SK-N-SH (cell line): ENCODE data around the gene AIF1L. TPM values are rescaled to one million over a fixed set of nuclear protein-coding genes. Genes with fewer than 3 reads are reported as not detected.

Experiments
- CTCF ChIA-PET: fragments of 300-600, 350-600 bp; formaldehyde crosslinking; extraction: SDS; loops from one replicate; lab custom pipeline; 2021; lab: Yijun Ruan, JAX
- POLR2A ChIA-PET: fragments of 350-600 bp; sonication (Branson Sonifier 250); formaldehyde crosslinking; extraction: SDS; loops from one replicate; lab custom pipeline; 2020; ENCODE audit warnings: antibody characterized with exemption, inconsistent platforms; lab: Yijun Ruan, JAX
- DNase-seq: peaks from one replicate; pipeline ENCODE4 v3.0.0; 2012
- H2AFZ ChIP-seq: fragments of 200-600 bp; sonication (generic); 2 replicates; pipeline ENCODE4 v1.8.1; 2016; ENCODE audit warnings: antibody characterized with exemption, mild to moderate bottlenecking, low read depth
- H3F3A ChIP-seq: fragments of 200-600 bp; sonication (generic); replicated peaks from 2 replicates; pipeline ENCODE3; 2016; ENCODE audit warnings: antibody characterized with exemption, mild to moderate bottlenecking; ENCODE audit not compliant: insufficient read depth
- H3K27ac ChIP-seq, 2 experiments: fragments of 200-500 bp in 1 of 2; fragments of 200-600 bp in 1 of 2; sonication (Bioruptor generic) in 1 of 2; sonication (generic), shearing (Covaris generic) in 1 of 2; 2 replicates each; pipeline versions ENCODE4 v1.5.1 to v1.6.1; 2014 to 2016; ENCODE audit warnings: low read depth in 2 of 2, inconsistent platforms in 1 of 2, low read length in 1 of 2, mild to moderate bottlenecking in 1 of 2, mixed read lengths in 1 of 2
- H3K27me3 ChIP-seq: fragments of 200-600 bp; sonication (generic), shearing (Covaris generic); 2 replicates; pipeline ENCODE4 v1.6.1; 2016; ENCODE audit warnings: mixed run types; ENCODE audit not compliant: insufficient read depth
- H3K36me3 ChIP-seq, 2 experiments: fragments of 200-500 bp in 1 of 2; fragments of 200-600 bp in 1 of 2; sonication (Bioruptor generic) in 1 of 2; sonication (generic) in 1 of 2; replicated peaks in 1 of 2; 2 replicates each; pipeline versions ENCODE3 to v1.5.1; 2014 to 2016; ENCODE audit warnings: low read length in 1 of 2, mild to moderate bottlenecking in 1 of 2; ENCODE audit not compliant: insufficient read depth in 2 of 2, control insufficient read depth in 1 of 2
- H3K4me1 ChIP-seq, 2 experiments: fragments of 200-500 bp in 1 of 2; fragments of 200-600 bp in 1 of 2; sonication (Bioruptor generic) in 1 of 2; sonication (generic), shearing (Covaris generic) in 1 of 2; 2 replicates each; pipeline versions ENCODE4 v1.5.1 to v1.6.1; 2014 to 2016; ENCODE audit warnings: low read depth in 1 of 2, low read length in 1 of 2, mixed run types in 1 of 2; ENCODE audit not compliant: insufficient read depth in 2 of 2, control insufficient read depth in 1 of 2
- H3K4me2 ChIP-seq: fragments of 200-600 bp; sonication (generic), shearing (Covaris generic); 2 replicates; pipeline ENCODE4 v1.6.1; 2017; ENCODE audit warnings: mixed run types
- H3K4me3 ChIP-seq, 2 experiments: fragments of 200-500 bp in 1 of 2; fragments of 200-600 bp in 1 of 2; sonication (Bioruptor generic) in 1 of 2; sonication (generic), shearing (Covaris generic) in 1 of 2; 2 replicates each; pipeline versions ENCODE4 v1.5.1 to v1.8.1; 2014 to 2016; ENCODE audit warnings: low read depth in 2 of 2, inconsistent platforms in 1 of 2, low read length in 1 of 2, mild to moderate bottlenecking in 1 of 2, mixed read lengths in 1 of 2, moderate library complexity in 1 of 2
- H3K79me2 ChIP-seq: fragments of 200-600 bp; sonication (generic); 2 replicates; pipeline ENCODE4 v1.8.1; 2017; ENCODE audit warnings: mild to moderate bottlenecking; ENCODE audit not compliant: insufficient read depth
- H3K9ac ChIP-seq: fragments of 200-600 bp; sonication (generic); 2 replicates; pipeline ENCODE4 v1.6.1; 2017; ENCODE audit warnings: mixed run types
- H3K9me2 ChIP-seq: fragments of 200-600 bp; sonication (generic); 2 replicates; pipeline ENCODE4 v1.6.1; 2017; ENCODE audit warnings: mixed run types
- H3K9me3 ChIP-seq: fragments of 200-600 bp; sonication (generic); 2 replicates; pipeline ENCODE4 v1.6.1; 2017; ENCODE audit warnings: mixed run types, mild to moderate bottlenecking, moderate library complexity
- H4K20me1 ChIP-seq: fragments of 200-600 bp; sonication (generic); 2 replicates; pipeline ENCODE4 v1.6.1; 2017; ENCODE audit warnings: mild to moderate bottlenecking, mixed run types; ENCODE audit not compliant: insufficient read depth
- CHD2 ChIP-seq: fragments of 150-350 bp; IDR thresholded peaks from 2 replicates; pipeline ENCODE4 v1.6.1; 2018; ENCODE audit warnings: low read length; ENCODE audit not compliant: partially characterized antibody
- EP300 ChIP-seq, 2 experiments: IDR thresholded peaks; 2 replicates each; pipeline versions ENCODE4 v1.4.0 to v1.6.1; 2012; ENCODE audit warnings: borderline replicate concordance in 1 of 2, low read depth in 1 of 2, low read length in 1 of 2
- FOXM1 ChIP-seq: IDR thresholded peaks from 2 replicates; pipeline ENCODE4 v1.4.0; 2012; ENCODE audit warnings: low read depth, mild to moderate bottlenecking
- IRF3 ChIP-seq: fragments of 150-350 bp; IDR thresholded peaks from 2 replicates; pipeline ENCODE4 v1.6.1; 2016; ENCODE audit warnings: mild to moderate bottlenecking, low read depth, low read length
- JUND ChIP-seq: IDR thresholded peaks from 2 replicates; pipeline ENCODE4 v1.4.0; 2012
- MAX ChIP-seq: IDR thresholded peaks from 2 replicates; pipeline ENCODE4 v1.4.0; 2012; ENCODE audit warnings: low read depth
- MXI1 ChIP-seq: IDR thresholded peaks from 2 replicates; pipeline ENCODE4 v1.6.1; 2012; ENCODE audit warnings: mild to moderate bottlenecking, low read depth, low read length, improper control_type of control experiment
- NRF1 ChIP-seq: IDR thresholded peaks from 2 replicates; pipeline ENCODE4 v1.6.1; 2012; ENCODE audit warnings: low read depth, mild to moderate bottlenecking, low read length
- PBX3 ChIP-seq: IDR thresholded peaks from 2 replicates; pipeline ENCODE4; 2012
- RAD21 ChIP-seq: IDR thresholded peaks from 2 replicates; pipeline ENCODE4 v1.6.1; 2012; ENCODE audit warnings: mild to moderate bottlenecking, low read length
- RFX5 ChIP-seq: IDR thresholded peaks from 2 replicates; pipeline ENCODE4 v1.6.1; 2012; ENCODE audit warnings: mild to moderate bottlenecking, improper control_type of control experiment, low read length
- TCF12 ChIP-seq: IDR thresholded peaks from 2 replicates; pipeline ENCODE4 v1.4.0; 2012
- TEAD4 ChIP-seq: IDR thresholded peaks from 2 replicates; pipeline ENCODE4 v1.4.0; 2012; ENCODE audit warnings: mild to moderate bottlenecking, borderline replicate concordance; ENCODE audit not compliant: insufficient read depth
- ZBTB33 ChIP-seq: IDR thresholded peaks from 2 replicates; pipeline ENCODE4 v1.4.0; 2012; ENCODE audit warnings: low read depth, borderline replicate concordance
- WGBS: methylation state at CpG from one replicate; pipeline ENCODE4 v1.1.6; 2017; ENCODE audit warnings: low lambda C conversion rate; 5-methylcytosine and 5-hydroxymethylcytosine counted together
- polyA plus RNA-seq, 3 experiments: library from polyadenylated mRNA; depleted of rRNA; stranded (reverse); fragments of >200 nt; gene quantifications; 2 replicates each; pipeline ENCODE4 v1.2.3, GENCODE V29; 2012

The AIF1L gene
- polyA plus RNA-seq, 1 of the 3 experiments (the other 2 are of a cell fraction): 0.26 TPM

GRCh38 chr9:131112374-131113154 is 16.2 kb downstream of the AIF1L start:
- CTCF ChIA-PET: interaction anchor here (1.9 to 2.0 kb wide), 2 partner anchors 12 to 55 kb away, joined by 5 to 6 read pairs; partner anchors contain the start of gene NUP214
- H2AFZ ChIP-seq: no peak overlapping the region
- no peaks in the 10 kb centered on the region for H3K27me3 ChIP-seq
- no peak overlapping the region for H3K4me3 ChIP-seq
- no peaks in the 10 kb centered on the region for H3K79me2 ChIP-seq
- no peaks in the 10 kb centered on the region for H3K9me3 ChIP-seq
- H3K4me2 ChIP-seq: no peak overlapping the region
- 81% methylated on average over 18 of the region's 23 CpGs for WGBS
- no peak for DNase-seq
- no peak overlapping the region for H3K27ac ChIP-seq
- H3F3A ChIP-seq: no peaks in the 10 kb centered on the region
- no peaks in the 10 kb centered on the region for H3K9me2 ChIP-seq
- POLR2A ChIA-PET: interaction anchor here (0.7 kb wide), 1 partner anchor 12 kb away, joined by 4 read pairs; no protein-coding TSS in a partner anchor
- no peak overlapping the region for H3K9ac ChIP-seq
- no peaks in the 10 kb centered on the region; a peak in 1 of 4 replicates for H3K4me1 ChIP-seq
- TF ChIP-seq FOXM1 (no peak), TEAD4 (no peak), JUND (no peak), IRF3 (no peak), MAX (no peak), RFX5 (no peak), NRF1 (no peak), CHD2 (no peak), MXI1 (no peak), EP300 (IDR thresholded peaks at IDR 0.05; ENCODE audit: borderline replicate concordance in 1 of 2, low read depth in 1 of 2, low read length in 1 of 2) (no peak), PBX3 (no peak), RAD21 (no peak), TCF12 (no peak), ZBTB33 (no peak)
- no peaks in the 10 kb centered on the region for H3K36me3 ChIP-seq
- no peaks in the 10 kb centered on the region for H4K20me1 ChIP-seq
